GM23248 (cell line): ENCODE data around the gene NDEL1. TPM values are rescaled to one million over a fixed set of nuclear protein-coding genes. Genes with fewer than 3 reads are reported as not detected.
A peak's percentile ranks its signal among the peaks of the same experiment; 100 is the strongest.

Experiments used
- DNase-seq: peaks from one replicate; pipeline ENCODE4 v3.0.0-alpha.2; 2015
- H2AFZ ChIP-seq: fragments of 200-600 bp; sonication (generic); 2 replicates; pipeline ENCODE4 v1.6.1; 2016; ENCODE audit warnings: antibody characterized with exemption
- H3F3A ChIP-seq: fragments of 200-600 bp; sonication (generic); 2 replicates; pipeline ENCODE4 v1.6.1; 2016; ENCODE audit warnings: mild to moderate bottlenecking, antibody characterized with exemption, mixed run types; ENCODE audit not compliant: insufficient read depth
- H3K27ac ChIP-seq: fragments of 200-600 bp; sonication (generic); 2 replicates; pipeline ENCODE4 v1.5.1; 2016; ENCODE audit warnings: mild to moderate bottlenecking
- H3K27me3 ChIP-seq: fragments of 200-600 bp; sonication (generic); replicated peaks from 2 replicates; pipeline ENCODE4 v1.6.1; 2016; ENCODE audit warnings: mild to moderate bottlenecking; ENCODE audit not compliant: insufficient read depth
- H3K36me3 ChIP-seq: fragments of 200-600 bp; sonication (generic); 2 replicates; pipeline ENCODE4 v1.6.1; 2016; ENCODE audit warnings: low read depth, mild to moderate bottlenecking
- H3K4me1 ChIP-seq: fragments of 200-600 bp; sonication (generic); 2 replicates; pipeline ENCODE4 v1.6.1; 2016; ENCODE audit warnings: mild to moderate bottlenecking; ENCODE audit not compliant: insufficient read depth
- H3K4me2 ChIP-seq: fragments of 200-600 bp; sonication (generic); one replicate; pipeline ENCODE4 v1.6.1; 2016; ENCODE audit warnings: mild to moderate bottlenecking; ENCODE audit not compliant: unreplicated experiment
- H3K4me3 ChIP-seq: fragments of 200-600 bp; sonication (generic); 2 replicates; pipeline ENCODE4 v1.5.1; 2016; ENCODE audit warnings: mild to moderate bottlenecking
- H3K79me2 ChIP-seq: fragments of 200-600 bp; sonication (generic); 2 replicates; pipeline ENCODE4 v1.6.1; 2016; ENCODE audit warnings: mild to moderate bottlenecking; ENCODE audit not compliant: insufficient read depth
- H3K9ac ChIP-seq: fragments of 200-600 bp; sonication (generic); 2 replicates; pipeline ENCODE4 v1.6.1; 2016; ENCODE audit warnings: mild to moderate bottlenecking
- H3K9me2 ChIP-seq: fragments of 200-600 bp; sonication (generic); 2 replicates; pipeline ENCODE4 v1.6.1; 2016; ENCODE audit warnings: mixed run types, mild to moderate bottlenecking, moderate library complexity; ENCODE audit not compliant: insufficient read depth
- H3K9me3 ChIP-seq: fragments of 200-600 bp; sonication (generic); one replicate; pipeline ENCODE4 v1.6.1; 2017; ENCODE audit warnings: low read depth
- H4K20me1 ChIP-seq: fragments of 200-600 bp; sonication (generic); 2 replicates; pipeline ENCODE4 v1.6.0; 2016; ENCODE audit not compliant: insufficient read depth
- EZH2 ChIP-seq: fragments of 200-600 bp; sonication (generic); IDR thresholded peaks from 2 replicates; pipeline ENCODE4 v1.6.1; 2018; ENCODE audit warnings: antibody characterized with exemption, mild to moderate bottlenecking; ENCODE audit not compliant: insufficient read depth, poor library complexity, severe bottlenecking
- EZH2phosphoT487 ChIP-seq: fragments of 200-600 bp; sonication (generic); IDR thresholded peaks from 2 replicates; pipeline ENCODE4 v1.6.1; 2018; ENCODE audit warnings: antibody characterized with exemption, moderate library complexity, mild to moderate bottlenecking, low read depth; ENCODE audit not compliant: insufficient read depth
- WGBS, 2 experiments: methylation state at CpG; one replicate each; pipeline ENCODE4 v1.1.6; 2015 to 2017; ENCODE audit warnings: low lambda C conversion rate in 2 of 2, low coverage in 1 of 2; ENCODE audit errors: missing lambda C conversion rate in 2 of 2; 5-methylcytosine and 5-hydroxymethylcytosine counted together
- in situ Hi-C: fragments of 300-500 bp; cut with MboI; formaldehyde crosslinking; loops from 2 replicates; pipeline ENCODE4 v1.15.0; 2020
- polyA plus RNA-seq: library from polyadenylated mRNA; unstranded; fragments of >200 nt; fragmentation: Nextera tagmentation; extraction: Ambion mirVana; gene quantifications from 2 replicates; pipeline ENCODE4 v1.2.1, GENCODE V29; 2016
- total RNA-seq: library from RNA; depleted of rRNA; stranded (reverse); fragments of >200 nt; shearing (Covaris generic); gene quantifications from 2 replicates; pipeline ENCODE4 v1.2.3, GENCODE V29; 2014

Gene NDEL1
- total and polyA plus RNA-seq, 2 experiments from 2014 or later, result 74.9 to 111 TPM

GRCh38 chr17:8466873-8467272 lies 31.2 kb downstream of the NDEL1 start:
- H3F3A ChIP-seq, result peaks cover 22% of the 10 kb centered on the region
- H3K4me1 ChIP-seq, result peaks cover 39% of the 10 kb centered on the region
- no peak for DNase-seq
- H3K9me3 ChIP-seq, result no peaks in the 10 kb centered on the region
- H3K9ac ChIP-seq, result peak overlapping the region; percentile 48
- no peaks in the 10 kb centered on the region for H3K27me3 ChIP-seq
- H3K36me3 ChIP-seq, result peaks cover 52% of the 10 kb centered on the region
- in situ Hi-C loops, result no loop called here
- no peak overlapping the region for H3K4me2 ChIP-seq
- peaks cover 93% of the 10 kb centered on the region for H3K79me2 ChIP-seq
- H3K4me3 ChIP-seq, result no peak overlapping the region
- 94 to 97% methylated on average over 20 to 21 of the region's 21 CpGs for WGBS, 2 experiments
- H3K9me2 ChIP-seq, result no peaks in the 10 kb centered on the region
- peak overlapping the region; percentile 58 for H3K27ac ChIP-seq
- peaks cover 3% of the 10 kb centered on the region for H4K20me1 ChIP-seq
- no peak overlapping the region for H2AFZ ChIP-seq
- no peak for TF ChIP-seq EZH2phosphoT487
- no peak for TF ChIP-seq EZH2

DNA sequence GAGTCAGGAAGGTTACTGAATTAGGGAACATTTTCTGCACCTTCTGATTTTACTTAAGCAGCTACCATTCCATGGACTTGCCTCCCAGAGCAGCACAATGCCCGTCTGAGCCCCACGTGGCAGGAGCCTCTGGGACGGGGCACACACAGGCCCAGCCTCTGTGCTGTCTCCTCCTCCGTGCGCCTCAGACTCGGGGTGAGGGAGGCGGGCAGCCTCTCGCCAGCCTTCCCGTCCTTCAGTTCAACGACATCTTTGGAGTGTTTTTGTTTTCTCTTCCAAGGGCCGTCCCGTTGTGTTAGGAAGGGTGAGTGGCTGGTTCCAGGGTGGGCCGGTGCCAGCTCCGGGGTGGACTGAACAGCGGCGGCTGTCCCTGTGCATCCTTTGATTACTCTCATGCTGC lies 31.8 kb downstream of the NDEL1 start:
- H3K4me2 ChIP-seq, result no peak overlapping the region
- peaks cover 46% of the 10 kb centered on the region for H3K36me3 ChIP-seq
- no peak for DNase-seq
- 55% methylated on average over 16 of the region's 16 CpGs for WGBS, 2 experiments
- H3K27me3 ChIP-seq, result no peaks in the 10 kb centered on the region
- no peak overlapping the region for H3K27ac ChIP-seq
- peaks cover 93% of the 10 kb centered on the region for H3K79me2 ChIP-seq
- H3K9ac ChIP-seq, result no peak overlapping the region
- peaks cover 36% of the 10 kb centered on the region for H3K4me1 ChIP-seq
- H3K9me2 ChIP-seq, result no peaks in the 10 kb centered on the region
- H3K9me3 ChIP-seq, result no peaks in the 10 kb centered on the region
- in situ Hi-C loops, result no loop called here
- H2AFZ ChIP-seq, result no peak overlapping the region
- peaks cover 3% of the 10 kb centered on the region for H4K20me1 ChIP-seq
- no peak overlapping the region for H3K4me3 ChIP-seq
- H3F3A ChIP-seq, result peaks cover 16% of the 10 kb centered on the region
- TF ChIP-seq EZH2phosphoT487, result no peak
- no peak for TF ChIP-seq EZH2

DNA sequence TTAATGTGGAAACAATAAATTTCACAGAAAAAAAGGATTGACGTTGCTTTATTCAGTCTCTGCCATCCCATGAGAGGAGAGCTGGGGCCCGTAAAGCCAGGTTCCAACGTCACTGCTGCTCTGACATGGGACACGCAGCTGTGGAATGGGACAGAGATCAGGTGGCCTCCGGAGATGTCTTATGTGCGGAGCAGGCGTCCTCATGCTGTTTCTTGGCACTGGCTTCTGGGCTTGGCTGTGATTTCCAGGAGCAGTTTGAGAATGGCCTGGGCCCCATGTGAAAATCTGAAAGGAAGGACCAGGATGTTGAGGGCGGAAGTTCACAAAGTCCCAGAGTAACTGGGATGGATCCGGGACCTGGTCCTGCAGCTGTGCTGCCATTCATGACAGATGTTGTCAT lies 32.4 kb downstream of the NDEL1 start:
- DNase-seq, result no peak
- H3K9me2 ChIP-seq, result no peaks in the 10 kb centered on the region
- H3F3A ChIP-seq, result peaks cover 16% of the 10 kb centered on the region
- H3K9me3 ChIP-seq, result no peaks in the 10 kb centered on the region
- no peak overlapping the region for H3K27ac ChIP-seq
- H3K9ac ChIP-seq, result no peak overlapping the region
- peaks cover 49% of the 10 kb centered on the region for H3K36me3 ChIP-seq
- peaks cover 3% of the 10 kb centered on the region for H4K20me1 ChIP-seq
- in situ Hi-C loops, result no loop called here
- no peak overlapping the region for H3K4me3 ChIP-seq
- 79 to 81% methylated on average over 9 of the region's 9 CpGs for WGBS, 2 experiments
- H3K4me2 ChIP-seq, result no peak overlapping the region
- TF ChIP-seq EZH2phosphoT487 (no peak), EZH2 (no peak)
- H3K4me1 ChIP-seq, result peaks cover 30% of the 10 kb centered on the region
- H2AFZ ChIP-seq, result no peak overlapping the region
- peaks cover 98% of the 10 kb centered on the region for H3K79me2 ChIP-seq
- H3K27me3 ChIP-seq, result no peaks in the 10 kb centered on the region

- Histone ChIP-seq H3K4me3 (no peak overlapping the region), H3K9me3 (no peaks in the 10 kb centered on the region), H3K79me2 (peaks cover 100% of the 10 kb centered on the region)
These were observed 33.3 kb downstream of the NDEL1 start for GRCh38 chr17:8468980-8469379.

GRCh38 chr17:8469964-8470363 lies 34.3 kb downstream of the NDEL1 start:
- no peaks in the 10 kb centered on the region for H3K27me3 ChIP-seq
- H3K9ac ChIP-seq, result no peak overlapping the region
- DNase-seq, result no peak
- peaks cover 14% of the 10 kb centered on the region for H3K4me1 ChIP-seq
- peaks cover 3% of the 10 kb centered on the region for H4K20me1 ChIP-seq
- H3K79me2 ChIP-seq, result peaks cover 90% of the 10 kb centered on the region
- H3K36me3 ChIP-seq, result peaks cover 58% of the 10 kb centered on the region
- WGBS, 2 experiments, result 67 to 69% methylated on average over 11 to 12 of the region's 12 CpGs
- H3K4me2 ChIP-seq, result no peak overlapping the region
- H2AFZ ChIP-seq, result no peak overlapping the region
- H3K9me3 ChIP-seq, result no peaks in the 10 kb centered on the region
- TF ChIP-seq EZH2phosphoT487, result no peak
- TF ChIP-seq EZH2, result no peak
- in situ Hi-C loops, result no loop called here
- no peak overlapping the region; the same call in 1 of the 2 replicates for H3K27ac ChIP-seq
- no peak overlapping the region for H3K4me3 ChIP-seq
- H3K9me2 ChIP-seq, result no peaks in the 10 kb centered on the region
- peaks cover 26% of the 10 kb centered on the region for H3F3A ChIP-seq

More at GRCh38 chr17:8468980-8469379, 33.3 kb downstream of the NDEL1 start:
- H3F3A ChIP-seq, result peaks cover 16% of the 10 kb centered on the region
- peaks cover 23% of the 10 kb centered on the region for H3K4me1 ChIP-seq
- no peak overlapping the region for H2AFZ ChIP-seq
- WGBS, 2 experiments, result 79 to 88% methylated on average over 3 of the region's 3 CpGs
- peak overlapping the region; percentile 11; the same call in 1 of the 2 replicates for H3K27ac ChIP-seq
- no peaks in the 10 kb centered on the region for H3K27me3 ChIP-seq
- peaks cover 3% of the 10 kb centered on the region for H4K20me1 ChIP-seq
- no peaks in the 10 kb centered on the region for H3K9me2 ChIP-seq
- no peak overlapping the region for H3K9ac ChIP-seq
- DNase-seq, result no peak
- peaks cover 55% of the 10 kb centered on the region for H3K36me3 ChIP-seq
- in situ Hi-C loops, result no loop called here
- TF ChIP-seq EZH2, result no peak
- TF ChIP-seq EZH2phosphoT487, result no peak
- H3K4me2 ChIP-seq, result no peak overlapping the region
